ENCODE results near the gene SLC46A1.

Gene SLC46A1

DNA sequence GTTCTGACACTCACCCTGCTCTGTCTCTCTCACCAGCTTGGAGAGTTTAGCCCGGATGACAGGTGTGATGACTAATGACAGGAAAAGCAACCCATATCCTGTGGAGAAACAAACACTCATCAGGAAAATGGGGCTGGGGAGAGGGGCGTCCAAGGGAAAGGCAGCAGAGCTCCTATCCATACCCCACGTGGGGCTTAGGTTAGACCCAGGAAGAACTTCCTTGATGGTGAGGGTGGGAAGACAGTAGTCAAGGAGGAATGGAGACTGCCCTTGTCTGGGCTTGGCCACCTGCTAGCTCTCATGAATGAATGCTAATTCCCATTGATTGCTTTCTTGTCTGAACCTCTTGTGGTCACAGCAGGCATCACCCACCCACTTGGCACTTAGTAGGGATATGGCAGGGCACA lies 3.8 kb downstream of the SLC46A1 start:
- Histone ChIP-seq H3K27me3 (ENCODE audit: control insufficient read depth, insufficient read depth, low read length) (no peaks in the 10 kb centered on the region), H3K9ac (ENCODE audit: low read length) (no peak overlapping the region), H3K36me3 (ENCODE audit: control insufficient read depth, insufficient read depth, low read length) (peaks cover 15% of the 10 kb centered on the region), H3K9me3 (ENCODE audit: control insufficient read depth, low read length) (no peaks in the 10 kb centered on the region), H3K4me1 (ENCODE audit: control insufficient read depth, insufficient read depth, low read length) (peaks cover 31% of the 10 kb centered on the region), H3K4me3 (ENCODE audit: low read length) (no peak overlapping the region)

DNA sequence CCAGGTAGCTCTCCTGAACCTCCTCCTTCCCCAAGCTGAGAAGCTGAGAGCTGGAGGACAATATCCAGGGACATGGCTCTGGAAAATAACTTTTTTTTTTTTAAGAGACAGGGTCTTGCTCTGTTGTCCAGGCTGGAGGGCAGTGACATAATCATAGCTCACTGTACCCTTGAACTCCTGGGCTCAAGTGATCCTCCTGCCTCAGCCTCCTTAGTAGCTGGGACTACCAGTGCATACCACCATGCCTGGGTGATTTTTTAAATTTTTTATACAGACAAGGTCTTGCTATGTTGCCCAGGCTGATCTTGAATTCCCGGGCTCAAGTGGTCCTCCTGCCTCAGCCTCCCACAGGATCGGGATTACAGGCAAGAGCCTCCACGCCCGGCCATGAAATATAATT lies 6.2 kb downstream of the SLC46A1 start:
- Histone ChIP-seq H3K9ac (ENCODE audit: low read length) (no peak overlapping the region), H3K4me1 (ENCODE audit: control insufficient read depth, insufficient read depth, low read length) (peaks cover 12% of the 10 kb centered on the region), H3K36me3 (ENCODE audit: control insufficient read depth, insufficient read depth, low read length) (peaks cover 15% of the 10 kb centered on the region), H3K9me3 (ENCODE audit: control insufficient read depth, low read length) (no peaks in the 10 kb centered on the region), H3K4me3 (ENCODE audit: low read length) (no peak overlapping the region), H3K27me3 (ENCODE audit: control insufficient read depth, insufficient read depth, low read length) (no peaks in the 10 kb centered on the region)

DNA sequence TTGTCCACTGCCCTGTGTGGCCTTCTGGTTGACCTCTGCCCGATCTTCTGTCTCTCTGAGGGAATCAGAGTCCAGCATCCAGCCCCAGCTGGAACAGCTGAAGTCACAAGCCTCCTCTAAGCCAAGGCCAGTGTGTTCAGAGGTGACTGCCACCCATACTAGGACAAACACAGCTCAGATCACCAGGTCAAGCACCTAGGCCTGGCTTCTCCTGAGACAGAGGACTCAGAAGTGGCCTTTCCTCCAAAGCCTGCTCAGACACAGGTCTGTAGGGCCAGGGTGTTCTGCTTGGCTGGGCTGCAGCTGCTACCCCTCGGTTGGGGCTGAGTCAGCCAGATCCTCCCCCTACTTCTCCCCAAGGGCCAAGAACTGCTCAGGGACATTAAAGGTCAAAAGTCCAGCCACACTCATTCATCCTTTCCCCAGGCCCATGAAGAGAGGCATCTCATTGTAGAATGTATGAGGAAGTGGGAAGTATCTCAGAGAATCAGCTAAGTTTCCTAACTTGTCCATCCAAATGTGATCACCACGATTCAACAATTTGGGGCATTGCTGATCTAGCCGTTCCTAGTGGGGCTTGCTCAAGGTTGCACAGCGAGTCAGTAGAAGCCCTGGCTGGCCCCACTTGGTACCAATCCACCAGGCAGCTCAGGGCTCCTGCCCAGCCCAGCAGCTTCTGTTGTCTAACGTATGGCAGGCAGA lies 7.6 kb downstream of the SLC46A1 start:
- no peak overlapping the region for H3K4me3 ChIP-seq (ENCODE audit: low read length)
- H3K27me3 ChIP-seq (ENCODE audit: control insufficient read depth, insufficient read depth, low read length), result no peaks in the 10 kb centered on the region
- peaks cover 6% of the 10 kb centered on the region for H3K4me1 ChIP-seq (ENCODE audit: control insufficient read depth, insufficient read depth, low read length)
- H3K9ac ChIP-seq (ENCODE audit: low read length), result no peak overlapping the region
- peaks cover 15% of the 10 kb centered on the region for H3K36me3 ChIP-seq (ENCODE audit: control insufficient read depth, insufficient read depth, low read length)
- no peaks in the 10 kb centered on the region for H3K9me3 ChIP-seq (ENCODE audit: control insufficient read depth, low read length)

DNA sequence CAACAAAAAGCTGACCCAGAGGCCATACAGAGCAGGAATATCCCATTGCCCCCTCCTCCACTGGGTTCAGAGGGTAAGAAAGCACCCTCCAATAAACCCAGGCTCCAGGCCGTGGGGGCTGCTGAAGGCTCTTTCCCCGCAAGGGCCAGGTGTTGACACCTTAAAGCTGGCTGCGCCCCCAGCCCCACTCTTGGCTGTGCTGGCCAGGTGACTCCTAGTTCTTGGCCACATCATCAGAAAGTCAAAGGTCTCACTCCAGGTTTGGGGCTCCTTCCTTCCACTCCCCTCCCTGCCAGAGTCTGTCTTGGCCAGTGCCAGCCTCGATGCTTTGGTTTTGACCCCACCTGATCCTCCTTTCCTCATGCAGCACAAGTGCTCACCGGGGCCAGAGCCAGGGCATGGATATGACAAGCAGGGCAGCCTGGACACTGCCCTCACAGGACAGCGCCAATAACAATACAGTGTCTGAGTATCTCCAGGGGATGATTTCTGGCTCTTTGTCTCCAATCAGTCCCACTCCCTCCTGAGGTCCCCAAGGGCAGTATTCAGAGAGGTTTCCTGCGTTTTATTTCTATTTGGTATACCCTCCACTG lies 8.2 kb downstream of the SLC46A1 start:
- Histone ChIP-seq H3K9ac (ENCODE audit: low read length) (no peak overlapping the region), H3K4me3 (ENCODE audit: low read length) (no peak overlapping the region), H3K27me3 (ENCODE audit: control insufficient read depth, insufficient read depth, low read length) (no peaks in the 10 kb centered on the region), H3K9me3 (ENCODE audit: control insufficient read depth, low read length) (no peaks in the 10 kb centered on the region), H3K36me3 (ENCODE audit: control insufficient read depth, insufficient read depth, low read length) (peaks cover 15% of the 10 kb centered on the region), H3K4me1 (ENCODE audit: control insufficient read depth, insufficient read depth, low read length) (peaks cover 6% of the 10 kb centered on the region)

DNA sequence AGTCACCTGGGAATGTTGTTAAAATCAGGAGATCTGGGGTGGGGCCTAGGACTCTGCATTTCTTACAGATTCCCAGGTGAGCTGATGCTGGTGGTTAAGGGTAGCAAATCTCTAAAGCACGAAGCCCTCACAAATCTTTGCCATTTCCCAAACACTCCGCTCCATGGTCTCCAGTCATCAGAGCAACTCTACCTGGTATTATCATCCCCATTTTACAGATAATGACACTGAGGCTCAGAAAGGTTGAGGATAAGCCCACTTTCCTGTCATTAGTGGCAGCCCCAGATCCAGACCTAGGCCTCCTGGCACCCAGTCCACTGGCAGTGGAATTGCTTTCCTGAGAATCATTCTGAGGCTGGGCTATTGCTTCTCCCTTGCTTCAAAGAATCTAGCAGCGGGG lies 8.7 kb downstream of the SLC46A1 start:
- no peaks in the 10 kb centered on the region for H3K27me3 ChIP-seq (ENCODE audit: control insufficient read depth, insufficient read depth, low read length)
- no peak overlapping the region for H3K9ac ChIP-seq (ENCODE audit: low read length)
- H3K36me3 ChIP-seq (ENCODE audit: control insufficient read depth, insufficient read depth, low read length), result peaks cover 15% of the 10 kb centered on the region
- peaks cover 6% of the 10 kb centered on the region for H3K4me1 ChIP-seq (ENCODE audit: control insufficient read depth, insufficient read depth, low read length)
- no peaks in the 10 kb centered on the region for H3K9me3 ChIP-seq (ENCODE audit: control insufficient read depth, low read length)
- no peak overlapping the region for H3K4me3 ChIP-seq (ENCODE audit: low read length)

DNA sequence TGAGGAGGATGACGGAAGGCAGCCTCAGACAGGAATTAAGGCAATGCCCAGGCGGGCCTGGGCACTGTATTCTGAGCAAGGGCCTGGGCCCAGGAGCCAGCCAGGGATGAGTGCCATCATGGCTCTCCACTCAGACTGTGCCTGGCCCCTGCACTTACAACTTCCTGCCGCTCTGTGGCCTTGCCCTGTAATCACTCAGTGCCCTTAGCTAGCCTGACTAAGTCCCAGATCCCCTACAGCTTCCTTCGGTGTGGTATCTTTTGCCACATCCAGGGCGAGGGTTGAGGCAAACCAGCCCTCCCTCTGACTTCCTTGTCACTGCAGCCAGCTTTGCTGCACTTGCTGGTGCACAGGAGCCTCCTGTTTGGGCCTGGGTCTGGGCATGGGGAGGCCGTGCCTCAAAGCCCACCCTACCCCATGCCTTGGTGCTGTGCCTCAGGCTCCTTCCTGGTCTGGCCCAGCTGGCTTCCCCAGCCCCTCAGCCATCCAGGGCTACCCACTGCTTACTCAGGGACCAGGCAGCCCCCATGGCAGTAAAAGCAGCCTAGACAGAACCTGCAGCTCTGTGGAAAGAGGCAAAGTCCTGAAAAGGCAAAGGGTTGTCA lies 9.3 kb downstream of the SLC46A1 start:
- Histone ChIP-seq H3K27me3 (ENCODE audit: control insufficient read depth, insufficient read depth, low read length) (no peaks in the 10 kb centered on the region), H3K4me1 (ENCODE audit: control insufficient read depth, insufficient read depth, low read length) (peaks cover 6% of the 10 kb centered on the region), H3K36me3 (ENCODE audit: control insufficient read depth, insufficient read depth, low read length) (peaks cover 15% of the 10 kb centered on the region), H3K4me3 (ENCODE audit: low read length) (no peak overlapping the region), H3K9me3 (ENCODE audit: control insufficient read depth, low read length) (no peaks in the 10 kb centered on the region), H3K9ac (ENCODE audit: low read length) (no peak overlapping the region)

DNA sequence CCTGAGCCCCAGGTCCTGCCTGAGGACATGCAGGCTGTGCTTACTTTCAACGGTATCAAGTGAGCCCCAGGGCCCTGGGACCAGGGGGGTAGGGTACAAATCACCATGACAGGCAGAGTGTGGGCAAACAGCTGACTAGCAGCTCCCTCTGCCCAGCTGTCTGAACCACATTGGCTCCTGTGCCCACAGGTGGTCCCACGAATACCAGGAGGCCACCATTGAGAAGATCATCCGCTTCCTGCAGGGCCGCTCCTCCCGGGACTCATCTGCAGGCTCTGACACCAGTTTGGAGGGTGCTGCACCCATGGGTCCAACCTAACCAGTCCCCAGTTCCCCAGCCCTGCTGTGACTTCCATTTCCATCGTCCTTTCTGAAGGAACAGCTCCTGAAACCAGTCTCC lies 10.0 kb downstream of the SLC46A1 start:
- H3K36me3 ChIP-seq (ENCODE audit: control insufficient read depth, insufficient read depth, low read length), result peaks cover 18% of the 10 kb centered on the region
- peaks cover 6% of the 10 kb centered on the region for H3K4me1 ChIP-seq (ENCODE audit: control insufficient read depth, insufficient read depth, low read length)

DNA sequence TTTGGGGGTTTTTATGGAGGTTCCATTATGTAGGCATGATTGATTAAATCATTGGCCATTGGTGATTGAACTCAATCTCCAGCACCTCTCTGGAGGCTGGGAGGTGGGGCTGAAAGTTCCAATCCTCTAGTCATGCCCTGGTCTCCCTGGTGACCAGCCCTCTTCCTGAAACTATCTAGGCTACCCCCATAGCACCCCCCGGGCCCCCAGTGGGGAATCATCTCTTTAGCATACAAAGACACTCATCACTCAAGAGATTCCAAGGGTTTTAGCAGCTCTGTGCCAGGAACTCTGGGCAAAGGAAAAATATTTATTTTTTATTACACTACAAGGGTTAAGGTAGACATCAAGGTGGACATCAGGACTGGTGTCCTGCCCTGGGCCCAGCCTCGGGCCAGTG lies 10.6 kb downstream of the SLC46A1 start:
- H3K36me3 ChIP-seq (ENCODE audit: control insufficient read depth, insufficient read depth, low read length), result peaks cover 20% of the 10 kb centered on the region
- H3K9ac ChIP-seq (ENCODE audit: low read length), result no peak overlapping the region
- peaks cover 6% of the 10 kb centered on the region for H3K4me1 ChIP-seq (ENCODE audit: control insufficient read depth, insufficient read depth, low read length)
- H3K9me3 ChIP-seq (ENCODE audit: control insufficient read depth, low read length), result no peaks in the 10 kb centered on the region
- no peak overlapping the region for H3K4me3 ChIP-seq (ENCODE audit: low read length)
- no peaks in the 10 kb centered on the region for H3K27me3 ChIP-seq (ENCODE audit: control insufficient read depth, insufficient read depth, low read length)

More for the DNA sequence above, 10.0 kb downstream of the SLC46A1 start:
- H3K9me3 ChIP-seq (ENCODE audit: control insufficient read depth, low read length), result no peaks in the 10 kb centered on the region
- H3K9ac ChIP-seq (ENCODE audit: low read length), result no peak overlapping the region
- H3K4me3 ChIP-seq (ENCODE audit: low read length), result no peak overlapping the region
- no peaks in the 10 kb centered on the region for H3K27me3 ChIP-seq (ENCODE audit: control insufficient read depth, insufficient read depth, low read length)

DNA sequence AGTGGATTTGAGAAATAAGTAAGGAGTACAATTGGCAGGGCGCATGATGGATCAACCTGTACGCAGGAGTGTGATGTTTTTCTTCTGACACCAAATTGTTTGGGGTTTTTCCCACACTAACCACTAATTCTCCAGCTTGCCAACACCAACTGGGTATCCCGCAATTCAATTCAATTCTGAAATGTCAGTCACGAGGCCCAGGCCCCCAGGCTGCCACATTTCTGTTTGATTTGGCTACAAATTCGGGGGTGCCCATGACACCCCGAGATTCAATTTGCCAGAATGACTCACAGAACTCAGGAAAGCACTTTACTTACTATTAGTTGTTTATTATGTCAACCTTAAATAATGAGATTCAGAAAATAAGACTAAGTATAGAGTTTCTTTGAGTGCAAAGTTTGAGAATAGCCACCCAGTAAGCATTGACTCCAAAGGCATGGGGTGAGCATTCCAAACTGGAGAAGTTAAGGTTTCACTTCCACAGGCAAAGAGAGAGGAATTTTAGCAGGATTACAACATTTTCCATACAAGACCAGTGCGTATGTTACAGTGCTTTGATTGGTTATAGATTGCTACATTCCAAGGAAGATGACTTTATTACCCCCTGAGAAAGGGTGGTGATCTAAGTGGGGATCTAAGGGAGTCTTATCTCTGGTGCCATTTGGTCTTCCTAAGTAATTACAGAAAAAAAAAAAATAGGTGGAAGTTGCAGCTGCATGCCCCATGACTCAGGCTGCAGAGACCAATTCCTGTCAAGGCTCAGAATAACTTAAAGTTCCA lies 11.5 kb downstream of the SLC46A1 start:
- Histone ChIP-seq H3K4me3 (ENCODE audit: low read length) (no peak overlapping the region), H3K36me3 (ENCODE audit: control insufficient read depth, insufficient read depth, low read length) (peaks cover 17% of the 10 kb centered on the region), H3K4me1 (ENCODE audit: control insufficient read depth, insufficient read depth, low read length) (peaks cover 6% of the 10 kb centered on the region), H3K27me3 (ENCODE audit: control insufficient read depth, insufficient read depth, low read length) (no peaks in the 10 kb centered on the region), H3K9me3 (ENCODE audit: control insufficient read depth, low read length) (no peaks in the 10 kb centered on the region), H3K9ac (ENCODE audit: low read length) (no peak overlapping the region)

DNA sequence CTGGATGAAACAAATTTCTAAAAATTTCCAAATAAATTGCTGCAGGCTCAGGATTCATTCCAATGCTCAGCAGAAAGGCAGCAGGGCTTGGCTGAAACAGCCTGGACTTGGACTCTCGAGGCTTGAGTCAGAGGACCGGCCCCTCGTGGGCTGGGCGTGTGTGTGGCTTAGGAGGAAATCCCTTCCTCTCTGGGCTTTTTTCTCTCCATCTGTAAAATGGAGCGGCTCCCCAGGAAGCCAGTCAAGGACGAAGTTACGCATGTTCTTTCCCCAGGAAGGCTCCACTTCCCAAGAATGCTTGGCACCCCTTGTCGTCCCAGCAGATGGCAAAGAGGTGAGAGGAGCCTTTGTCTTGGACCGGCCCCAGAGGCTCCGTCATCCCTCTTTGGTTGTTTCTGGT lies 13.5 kb downstream of the SLC46A1 start:
- Histone ChIP-seq H3K9ac (ENCODE audit: low read length) (no peak overlapping the region), H3K9me3 (ENCODE audit: control insufficient read depth, low read length) (no peaks in the 10 kb centered on the region), H3K36me3 (ENCODE audit: control insufficient read depth, insufficient read depth, low read length) (peaks cover 5% of the 10 kb centered on the region), H3K4me3 (ENCODE audit: low read length) (no peak overlapping the region), H3K4me1 (ENCODE audit: control insufficient read depth, insufficient read depth, low read length) (no peaks in the 10 kb centered on the region), H3K27me3 (ENCODE audit: control insufficient read depth, insufficient read depth, low read length) (no peaks in the 10 kb centered on the region)

DNA sequence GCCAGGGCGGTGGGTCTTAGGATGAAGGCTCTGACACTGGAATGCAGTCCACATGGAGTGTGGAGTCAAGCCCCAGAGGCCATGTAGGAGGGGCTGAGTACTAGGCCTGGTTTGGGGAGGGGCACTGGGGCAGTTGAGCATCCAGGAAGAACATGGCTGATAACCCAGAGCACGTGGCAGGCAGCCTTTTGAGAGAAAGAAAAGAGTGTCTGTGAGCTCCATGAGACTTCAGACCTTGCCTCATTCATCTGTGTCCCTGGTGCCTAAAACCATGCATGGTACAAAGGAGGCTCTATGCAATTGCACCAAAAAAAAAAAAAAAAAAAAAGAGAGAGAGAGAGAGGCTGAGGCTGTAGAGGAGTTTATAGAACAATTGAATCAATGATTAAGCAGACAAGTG lies 14.6 kb downstream of the SLC46A1 start:
- Histone ChIP-seq H3K27me3 (ENCODE audit: control insufficient read depth, insufficient read depth, low read length) (no peaks in the 10 kb centered on the region), H3K9ac (ENCODE audit: low read length) (no peak overlapping the region), H3K4me1 (ENCODE audit: control insufficient read depth, insufficient read depth, low read length) (no peaks in the 10 kb centered on the region), H3K4me3 (ENCODE audit: low read length) (no peak overlapping the region), H3K9me3 (ENCODE audit: control insufficient read depth, low read length) (no peaks in the 10 kb centered on the region), H3K36me3 (ENCODE audit: control insufficient read depth, insufficient read depth, low read length) (peaks cover 5% of the 10 kb centered on the region)

DNA sequence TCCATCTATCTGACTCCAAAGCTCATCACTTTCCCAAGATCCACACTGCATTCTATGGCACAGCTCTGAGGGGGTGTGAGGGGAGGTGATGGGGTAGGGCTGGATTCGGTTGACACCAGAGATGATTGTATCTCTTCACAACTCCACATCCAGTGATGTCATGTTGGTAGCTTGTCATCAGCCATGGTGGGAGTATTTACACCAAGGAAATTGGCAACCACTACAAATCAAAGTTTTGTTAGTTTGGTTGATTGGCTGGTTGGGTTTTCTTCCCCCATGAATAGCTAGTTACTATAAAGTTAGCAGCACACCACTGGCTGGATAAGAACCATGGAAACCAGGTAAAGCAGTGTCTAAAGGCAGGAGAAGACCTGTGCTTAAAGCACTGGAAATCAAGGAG lies 15.0 kb downstream of the SLC46A1 start:
- Histone ChIP-seq H3K9me3 (ENCODE audit: control insufficient read depth, low read length) (no peaks in the 10 kb centered on the region), H3K4me3 (ENCODE audit: low read length) (no peak overlapping the region), H3K36me3 (ENCODE audit: control insufficient read depth, insufficient read depth, low read length) (peaks cover 5% of the 10 kb centered on the region), H3K9ac (ENCODE audit: low read length) (no peak overlapping the region), H3K27me3 (ENCODE audit: control insufficient read depth, insufficient read depth, low read length) (no peaks in the 10 kb centered on the region), H3K4me1 (ENCODE audit: control insufficient read depth, insufficient read depth, low read length) (no peaks in the 10 kb centered on the region)
